OCI-LY1 (cell line): ENCODE measurements around the gene FCRL2.

ENCODE experiments used
- H2AFZ ChIP-seq: fragments of 200-600 bp; sonication (generic), shearing (Covaris generic); 2 replicates; pipeline ENCODE4 v1.6.0; 2014; ENCODE audit warnings: antibody characterized with exemption, mild to moderate bottlenecking, low read length
- H3F3A ChIP-seq: fragments of 200-600 bp; sonication (generic), shearing (Covaris generic); 2 replicates; pipeline ENCODE4 v1.6.0; 2014; ENCODE audit warnings: mild to moderate bottlenecking, antibody characterized with exemption, low read length, moderate library complexity; ENCODE audit not compliant: insufficient read depth
- H3K27ac ChIP-seq: fragments of 200-600 bp; sonication (generic); 2 replicates; pipeline ENCODE4 v1.5.1; 2014; ENCODE audit warnings: low read length, mixed run types, mild to moderate bottlenecking, low read depth; ENCODE audit not compliant: poor library complexity, severe bottlenecking
- H3K27me3 ChIP-seq: fragments of 200-600 bp; sonication (generic); 2 replicates; pipeline ENCODE4 v1.6.0; 2014; ENCODE audit warnings: antibody characterized with exemption, mild to moderate bottlenecking, low read length, moderate library complexity; ENCODE audit not compliant: insufficient read depth
- H3K36me3 ChIP-seq: fragments of 200-600 bp; sonication (generic); 2 replicates; pipeline ENCODE4 v1.6.1; 2014; ENCODE audit warnings: mild to moderate bottlenecking, antibody characterized with exemption, low read length, moderate library complexity, mixed read lengths; ENCODE audit not compliant: insufficient read depth
- H3K4me1 ChIP-seq: fragments of 200-600 bp; sonication (generic); 2 replicates; pipeline ENCODE4 v1.5.1; 2014; ENCODE audit warnings: mild to moderate bottlenecking, low read length, moderate library complexity; ENCODE audit not compliant: insufficient read depth, severe bottlenecking
- H3K4me2 ChIP-seq: fragments of 200-600 bp; sonication (generic), shearing (Covaris generic); 2 replicates; pipeline ENCODE4 v1.6.1; 2014; ENCODE audit warnings: low read length
- H3K4me3 ChIP-seq: fragments of 200-600 bp; sonication (generic); 2 replicates; pipeline ENCODE4 v1.5.1; 2014; ENCODE audit warnings: low read length, low read depth, mild to moderate bottlenecking, mixed read lengths; ENCODE audit not compliant: poor library complexity, severe bottlenecking
- H3K79me2 ChIP-seq: fragments of 200-600 bp; shearing (Covaris generic); 2 replicates; pipeline ENCODE4 v1.6.1; 2016; ENCODE audit warnings: mixed run types, low read length, mixed read lengths; ENCODE audit not compliant: insufficient read depth
- H3K9ac ChIP-seq: fragments of 200-600 bp; sonication (generic), shearing (Covaris generic); 2 replicates; pipeline ENCODE4 v1.6.1; 2014; ENCODE audit warnings: mild to moderate bottlenecking, low read length, mixed read lengths
- H3K9me2 ChIP-seq: fragments of 200-600 bp; sonication (generic), shearing (Covaris generic); 2 replicates; pipeline ENCODE4 v1.6.1; 2014; ENCODE audit warnings: low read depth, mild to moderate bottlenecking, low read length, mixed read lengths
- H3K9me3 ChIP-seq: fragments of 200-600 bp; shearing (Covaris generic); 2 replicates; pipeline ENCODE4 v1.6.1; 2014; ENCODE audit warnings: low read length, mixed read lengths
- H4K20me1 ChIP-seq: fragments of 200-600 bp; sonication (generic), shearing (Covaris generic); 2 replicates; pipeline ENCODE4 v1.6.0; 2016; ENCODE audit warnings: mild to moderate bottlenecking, low read length; ENCODE audit not compliant: insufficient read depth
- CTCF ChIP-seq: fragments of 200-600 bp; sonication (generic), shearing (Covaris generic); IDR thresholded peaks from 2 replicates; pipeline ENCODE4 v1.5.1; 2017; ENCODE audit warnings: mild to moderate bottlenecking, antibody characterized with exemption, low read length, moderate library complexity, mixed read lengths
- EZH2 ChIP-seq: fragments of 200-600 bp; sonication (generic), shearing (Covaris generic); IDR thresholded peaks from 2 replicates; pipeline ENCODE4 v1.8.0; 2017; ENCODE audit warnings: borderline replicate concordance, mixed run types, mild to moderate bottlenecking, antibody characterized with exemption, low read length, moderate library complexity, mixed read lengths

Gene FCRL2

GRCh38 chr1:157703981-157704380 is 73.0 kb downstream of the FCRL2 start:
- no peaks in the 10 kb centered on the region for H4K20me1 ChIP-seq
- H3F3A ChIP-seq: 0 out of 2 replicates have a peak, but pooled peaks cover 7% of the 10 kb centered on the region
- peak overlapping the region; percentile 95 for H3K27ac ChIP-seq
- H2AFZ ChIP-seq: no peak overlapping the region
- peaks cover 11% of the 10 kb centered on the region; the same call in 1 of the 2 replicates for H3K36me3 ChIP-seq
- H3K9me2 ChIP-seq: no peaks in the 10 kb centered on the region
- H3K27me3 ChIP-seq: no peaks in the 10 kb centered on the region
- no peak overlapping the region for H3K4me3 ChIP-seq
- peaks cover 7% of the 10 kb centered on the region for H3K79me2 ChIP-seq
- no peaks in the 10 kb centered on the region for H3K9me3 ChIP-seq
- peaks cover 75% of the 10 kb centered on the region for H3K4me1 ChIP-seq
- TF ChIP-seq CTCF: no peak
- TF ChIP-seq EZH2: no peak
- H3K9ac ChIP-seq: peak overlapping the region; percentile 59
- peak overlapping the region; percentile 37 for H3K4me2 ChIP-seq

- Histone ChIP-seq H3K9me3 (no peaks in the 10 kb centered on the region), H3K4me1 (peaks cover 81% of the 10 kb centered on the region), H4K20me1 (no peaks in the 10 kb centered on the region), H3F3A (no peaks in the 10 kb centered on the region), H3K27me3 (no peaks in the 10 kb centered on the region), H3K9ac (no peak overlapping the region), H3K79me2 (peaks cover 7% of the 10 kb centered on the region), H3K4me2 (no peak overlapping the region), H3K36me3 (peaks cover 26% of the 10 kb centered on the region; the same call in 1 of the 2 replicates), H3K27ac (peak overlapping the region; percentile 90), H3K9me2 (no peaks in the 10 kb centered on the region), H2AFZ (0 out of 2 replicates have a peak overlapping the region, but pooled peaks have one; percentile 27), H3K4me3 (no peak overlapping the region)
- TF ChIP-seq EZH2 (no peak), CTCF (no peak)
These were observed 74.6 kb downstream of the FCRL2 start for GRCh38 chr1:157702308-157702825.

- Histone ChIP-seq H3K9me3 (no peaks in the 10 kb centered on the region), H3K9me2 (no peaks in the 10 kb centered on the region), H3K4me3 (peak within 1 kb of the TSS; percentile 66), H3K27me3 (no peaks in the 10 kb centered on the region), H3F3A (no peaks in the 10 kb centered on the region), H3K79me2 (peaks cover 7% of the 10 kb centered on the region), H3K4me2 (peak within 1 kb of the TSS; percentile 87), H3K4me1 (peaks cover 92% of the 10 kb centered on the region), H4K20me1 (no peaks in the 10 kb centered on the region), H3K9ac (peak within 1 kb of the TSS; percentile 85), H2AFZ (no peak within 1 kb of the TSS), H3K27ac (peak within 1 kb of the TSS; percentile 90), H3K36me3 (peaks cover 42% of the 10 kb centered on the region)
- no peak for TF ChIP-seq EZH2
- TF ChIP-seq CTCF: no peak
These were observed 76.2 kb downstream of the FCRL2 start, which contains the start of gene FCRL3 for GRCh38 chr1:157700732-157701131. Gene FCRL3, minus strand, starts transcription at chr1:157700769. Its CDS starts 280 bp downstream, at chr1:157700489.
